Keratinocyte (primary cell): ENCODE results near the gene IL1RL2.

ENCODE experiments used
- EZH2 ChIP-seq: IDR thresholded peaks from one replicate; pipeline ENCODE4 v1.6.1; 2012; ENCODE audit warnings: inconsistent platforms, mild to moderate bottlenecking, low read length, moderate library complexity
- TF ChIP-seq, protein P1 (sequence below), 3 experiments: IDR thresholded peaks in 1 of 3; conservative IDR thresholded peaks in 1 of 3; optimal IDR thresholded peaks in 1 of 3; 2 replicates in 2 of 3; 3 replicates in 1 of 3; pipeline versions ENCODE3 to v1.5.1; 2011; ENCODE audit warnings: low read length in 3 of 3, mild to moderate bottlenecking in 3 of 3, moderate library complexity in 2 of 3, control low read depth in 1 of 3, inconsistent platforms in 1 of 3; ENCODE audit not compliant: insufficient read depth in 2 of 3; ENCODE audit errors: extremely low read depth in 1 of 3

DNA sequence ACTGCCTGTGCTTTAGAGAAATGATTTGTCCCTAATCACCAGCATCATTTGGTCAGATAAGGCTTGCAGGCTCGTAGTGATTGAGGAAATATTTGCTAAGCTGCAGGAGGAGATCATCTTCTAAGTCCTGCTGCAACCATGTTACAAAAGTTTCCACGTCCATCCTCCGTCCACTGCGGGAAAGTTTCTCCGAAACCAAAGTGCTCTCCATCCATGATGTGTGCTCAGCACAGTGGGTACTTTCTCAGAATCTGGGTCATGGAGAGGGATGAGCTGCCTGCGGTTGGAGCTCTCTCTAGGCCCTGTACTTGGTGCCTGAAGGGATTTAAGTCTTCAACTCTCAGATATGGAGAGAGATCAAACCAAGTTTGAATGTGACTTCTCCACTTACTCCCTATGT lies 39.3 kb downstream of the IL1RL2 start:
- TF ChIP-seq, protein P1, sequence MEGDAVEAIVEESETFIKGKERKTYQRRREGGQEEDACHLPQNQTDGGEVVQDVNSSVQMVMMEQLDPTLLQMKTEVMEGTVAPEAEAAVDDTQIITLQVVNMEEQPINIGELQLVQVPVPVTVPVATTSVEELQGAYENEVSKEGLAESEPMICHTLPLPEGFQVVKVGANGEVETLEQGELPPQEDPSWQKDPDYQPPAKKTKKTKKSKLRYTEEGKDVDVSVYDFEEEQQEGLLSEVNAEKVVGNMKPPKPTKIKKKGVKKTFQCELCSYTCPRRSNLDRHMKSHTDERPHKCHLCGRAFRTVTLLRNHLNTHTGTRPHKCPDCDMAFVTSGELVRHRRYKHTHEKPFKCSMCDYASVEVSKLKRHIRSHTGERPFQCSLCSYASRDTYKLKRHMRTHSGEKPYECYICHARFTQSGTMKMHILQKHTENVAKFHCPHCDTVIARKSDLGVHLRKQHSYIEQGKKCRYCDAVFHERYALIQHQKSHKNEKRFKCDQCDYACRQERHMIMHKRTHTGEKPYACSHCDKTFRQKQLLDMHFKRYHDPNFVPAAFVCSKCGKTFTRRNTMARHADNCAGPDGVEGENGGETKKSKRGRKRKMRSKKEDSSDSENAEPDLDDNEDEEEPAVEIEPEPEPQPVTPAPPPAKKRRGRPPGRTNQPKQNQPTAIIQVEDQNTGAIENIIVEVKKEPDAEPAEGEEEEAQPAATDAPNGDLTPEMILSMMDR (optimal IDR thresholded peaks at IDR 0.05 in 1 of 3, IDR thresholded peaks at IDR 0.05 in 1 of 3, conservative IDR thresholded peaks at IDR 0.05 in 1 of 3; ENCODE audit: extremely low read depth in 1 of 3, insufficient read depth in 2 of 3, low read length in 3 of 3): no peak
- TF ChIP-seq EZH2: no peak
